NCI-H1417 (cell line): ENCODE measurements around the gene BAZ2B.
A peak's percentile ranks its signal among the peaks of the same experiment; 100 is the strongest.

Source experiments
- DNase-seq, 3 experiments: peaks; one replicate each; lab custom pipeline; 2025; lab: John Stamatoyannopoulos, UW

Gene BAZ2B

DNA sequence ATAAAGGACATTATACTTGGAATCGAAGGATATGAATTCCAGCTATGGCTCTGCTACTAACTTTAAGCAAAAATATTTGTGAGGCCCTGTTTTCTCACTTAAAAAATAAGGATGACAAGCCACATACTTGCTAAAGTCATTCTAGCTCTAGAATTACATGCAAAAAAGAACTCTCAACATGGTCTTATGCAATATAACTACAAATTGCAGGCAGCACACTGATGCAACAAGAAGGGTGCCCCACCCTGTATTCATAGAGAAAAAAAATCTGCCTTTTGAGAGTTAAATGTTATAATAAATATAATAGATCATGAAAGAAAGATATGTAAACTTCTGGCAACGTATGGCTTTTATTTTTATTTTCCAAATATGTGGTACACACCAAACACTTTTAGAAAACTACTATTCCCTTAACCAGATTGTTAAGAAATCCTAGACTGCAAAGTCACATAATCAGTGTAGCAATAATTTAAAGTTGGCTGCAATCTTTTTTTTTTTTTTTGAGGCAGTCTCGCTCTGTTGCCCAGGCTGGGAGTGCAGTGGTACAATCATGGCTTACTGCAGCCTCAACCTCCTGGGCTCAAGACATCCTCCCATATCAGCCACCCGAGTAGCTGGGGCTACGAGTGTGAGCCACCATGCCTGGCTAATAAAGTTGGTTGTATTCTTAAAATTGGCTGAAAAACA lies 289.6 kb downstream of the BAZ2B start:
- no peak for DNase-seq

- DNase-seq, result no peak
These were observed 293.9 kb downstream of the BAZ2B start for GRCh38 chr2:159322419-159322818.

DNA sequence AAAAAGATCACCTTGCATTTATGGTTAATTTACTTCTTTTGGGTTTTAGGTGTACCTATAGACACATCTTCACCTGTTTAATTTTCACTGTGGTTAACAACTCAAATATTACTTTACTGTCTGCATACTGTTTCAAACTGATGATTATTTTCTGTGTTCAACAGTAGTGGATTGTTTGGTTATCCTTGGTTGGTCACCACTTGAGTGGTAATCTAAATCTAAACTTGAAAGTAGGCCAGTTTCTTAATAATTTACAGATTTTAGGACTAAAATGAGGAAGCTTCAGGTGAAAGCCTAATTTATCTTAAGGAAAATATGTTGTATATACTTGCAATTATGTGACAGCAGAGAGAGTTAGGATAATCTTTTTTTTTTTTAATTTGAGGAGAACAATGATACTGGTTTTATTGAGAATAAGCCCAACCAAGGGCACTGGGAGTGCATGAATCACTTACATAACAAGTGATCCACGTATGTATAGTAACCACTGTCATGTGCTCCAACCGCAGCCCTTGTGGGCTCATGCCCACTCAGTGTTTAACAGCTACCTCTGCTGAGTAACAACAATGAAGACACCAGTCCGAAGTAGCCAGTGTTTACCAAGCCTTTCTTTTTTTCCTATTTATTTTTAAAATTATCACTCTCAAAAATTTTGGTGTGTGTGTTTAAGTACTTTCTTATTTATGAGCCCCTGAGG lies 298.8 kb downstream of the BAZ2B start:
- no peak for DNase-seq

- DNase-seq, result no peak
These were observed 308.4 kb downstream of the BAZ2B start for GRCh38 chr2:159307942-159308341.

GRCh38 chr2:159300586-159300985 lies 315.8 kb downstream of the BAZ2B start:
- DNase-seq, result no peak

GRCh38 chr2:159298967-159299366 lies 317.4 kb downstream of the BAZ2B start:
- DNase-seq, result no peak

DNA sequence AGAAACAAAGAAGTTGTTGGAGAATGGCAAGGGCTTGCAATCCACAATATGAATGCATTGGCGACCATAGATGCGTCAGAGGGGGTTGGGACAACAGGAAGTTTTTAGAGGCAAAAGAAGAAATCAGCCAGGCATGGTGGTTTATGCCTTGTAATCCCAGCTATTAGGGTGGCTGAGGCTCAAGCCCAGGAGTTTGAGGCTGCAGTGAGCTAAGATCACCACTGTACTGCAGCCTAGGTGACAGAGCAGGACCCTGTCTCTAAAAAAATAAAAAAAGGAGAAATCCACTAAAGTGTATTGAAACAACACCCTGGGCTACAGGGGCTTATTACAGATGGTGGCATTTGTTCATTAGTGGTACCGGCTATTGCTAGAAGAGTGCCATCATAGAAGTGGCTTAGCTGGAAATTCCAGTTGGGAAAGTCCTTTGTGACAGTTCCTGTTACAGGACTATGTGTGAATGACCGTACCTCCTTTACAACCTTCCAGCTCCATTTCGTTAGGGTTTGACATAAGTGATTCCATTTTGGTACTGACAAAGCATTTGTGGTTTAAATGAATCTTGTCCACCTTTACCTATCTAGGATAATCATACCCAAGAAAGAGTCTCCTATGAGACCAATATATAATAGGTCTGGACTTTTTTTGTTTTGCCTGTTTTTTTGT lies 319.2 kb downstream of the BAZ2B start:
- DNase-seq, result no peak

- DNase-seq, result no peak
These were observed 324.2 kb downstream of the BAZ2B start for GRCh38 chr2:159292157-159292556.

DNA sequence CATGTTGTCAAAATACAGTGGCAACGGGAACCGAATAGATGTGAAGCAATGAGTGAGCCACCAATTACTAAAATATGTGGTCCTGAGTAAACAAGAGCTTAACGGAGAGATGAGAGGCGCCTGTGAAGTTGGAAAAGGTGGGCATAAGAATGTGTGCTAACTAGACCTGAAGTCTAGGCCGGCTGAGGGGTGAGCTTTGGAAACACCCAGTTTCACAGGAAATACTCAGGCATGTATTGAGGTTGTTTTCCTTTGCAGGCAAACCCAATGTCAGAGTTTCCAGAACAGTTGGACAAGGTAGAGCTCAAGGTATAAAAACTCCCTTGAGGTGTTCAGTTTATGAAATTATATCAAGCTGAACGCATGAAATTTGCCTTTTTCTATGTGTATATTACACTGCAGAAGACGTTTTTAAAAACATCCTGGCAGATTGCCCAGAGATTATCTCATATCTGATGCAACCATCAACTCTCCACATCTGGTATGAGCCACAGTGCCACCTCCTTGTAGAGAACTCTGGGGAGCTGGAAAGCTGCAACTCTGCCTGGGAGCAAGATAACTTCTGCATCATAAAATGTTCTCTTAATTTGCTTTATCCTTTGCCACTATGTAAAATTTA lies 325.9 kb downstream of the BAZ2B start:
- peak in 2 of 3 experiments; percentile 1 to 2 for DNase-seq

DNA sequence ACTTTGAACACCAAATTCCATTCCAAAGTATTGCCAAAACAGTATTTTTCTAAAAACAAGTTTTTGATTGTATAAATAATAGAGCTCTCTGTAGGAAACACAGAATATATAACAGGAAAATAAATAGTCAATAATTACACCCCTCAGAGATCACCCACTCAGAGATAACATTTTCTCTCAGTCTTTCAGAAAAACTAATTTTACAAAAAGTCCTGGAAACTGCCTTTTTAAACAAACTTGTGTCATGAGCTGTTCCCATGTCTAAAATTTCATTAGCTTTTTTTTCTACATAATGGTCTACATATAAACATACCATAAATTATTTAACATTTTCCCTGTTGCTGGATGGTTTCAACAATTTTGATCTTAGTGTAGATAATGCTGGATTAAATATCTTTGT lies 328.6 kb downstream of the BAZ2B start:
- DNase-seq, result no peak

- peak; percentile 82 to 94 (median 89) for DNase-seq
These were observed 329.5 kb downstream of the BAZ2B start for GRCh38 chr2:159286709-159287441.

GRCh38 chr2:159285929-159286708 lies 330.2 kb downstream of the BAZ2B start, which contains the start of gene WDSUB1:
WDSUB1 (minus strand) TSS chr2:159286703; CDS start chr2:159283069, 3,634 bp downstream.
- peak; percentile 43 to 63 (median 55) for DNase-seq

DNA sequence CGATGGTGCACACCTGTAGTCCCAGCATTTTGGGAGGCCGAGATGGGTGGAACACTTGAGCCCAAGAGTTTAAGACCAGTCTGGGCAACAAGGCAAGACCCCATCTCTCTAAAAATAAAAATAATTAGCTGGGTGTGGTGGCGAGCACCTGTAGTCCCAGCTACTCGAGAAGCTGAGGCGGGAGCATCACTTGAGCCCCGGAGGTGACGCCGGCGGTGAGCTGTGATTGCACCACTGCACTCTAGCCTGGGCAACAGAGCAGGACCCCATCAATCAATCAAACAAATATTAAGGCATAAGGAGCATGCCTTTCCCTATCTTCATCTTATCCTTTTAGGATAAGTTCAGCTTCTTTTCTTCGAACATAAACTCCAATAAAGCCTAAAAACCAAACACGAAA lies 330.9 kb downstream of the BAZ2B start:
- no peak for DNase-seq

DNA sequence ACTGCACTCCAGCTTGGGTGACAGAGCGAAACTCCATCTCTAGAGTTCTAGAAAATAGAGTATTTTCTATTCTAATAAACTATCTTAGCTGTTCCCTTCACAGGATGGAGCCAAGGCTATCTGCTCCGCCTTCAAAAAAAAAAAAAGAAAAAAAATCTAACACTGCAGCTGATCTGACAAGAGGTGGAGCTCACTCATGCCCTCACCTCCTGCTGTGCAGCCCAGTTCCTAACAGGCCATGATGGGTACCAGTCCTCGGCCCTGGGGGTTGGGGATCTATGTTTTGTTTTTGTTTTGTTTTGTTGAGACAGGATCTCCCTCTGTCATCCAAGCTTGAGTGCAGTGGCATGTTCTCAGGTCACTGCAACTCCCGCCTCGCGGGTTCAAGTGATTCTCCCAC lies 332.8 kb downstream of the BAZ2B start:
- no peak for DNase-seq

- no peak for DNase-seq
These were observed 335.3 kb downstream of the BAZ2B start for GRCh38 chr2:159281002-159281401.

DNA sequence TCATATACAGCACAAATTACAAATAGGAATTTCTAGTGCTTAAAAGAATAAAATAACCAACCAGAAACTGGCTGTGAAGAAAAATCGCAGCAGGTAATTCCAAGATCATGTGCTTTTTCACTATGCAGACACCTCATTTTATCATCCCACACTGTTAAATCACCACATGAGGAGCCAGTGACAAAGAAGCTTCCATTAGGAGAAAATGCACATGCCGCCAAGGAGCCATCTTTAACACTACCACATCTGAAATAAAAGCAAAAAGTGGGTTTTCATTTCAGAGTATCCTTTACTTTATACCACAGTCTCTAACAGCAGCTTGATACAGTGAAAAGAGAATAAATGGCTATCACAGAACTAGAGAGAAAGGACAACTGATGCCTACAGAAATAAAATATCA lies 336.6 kb downstream of the BAZ2B start:
- DNase-seq, result no peak

DNA sequence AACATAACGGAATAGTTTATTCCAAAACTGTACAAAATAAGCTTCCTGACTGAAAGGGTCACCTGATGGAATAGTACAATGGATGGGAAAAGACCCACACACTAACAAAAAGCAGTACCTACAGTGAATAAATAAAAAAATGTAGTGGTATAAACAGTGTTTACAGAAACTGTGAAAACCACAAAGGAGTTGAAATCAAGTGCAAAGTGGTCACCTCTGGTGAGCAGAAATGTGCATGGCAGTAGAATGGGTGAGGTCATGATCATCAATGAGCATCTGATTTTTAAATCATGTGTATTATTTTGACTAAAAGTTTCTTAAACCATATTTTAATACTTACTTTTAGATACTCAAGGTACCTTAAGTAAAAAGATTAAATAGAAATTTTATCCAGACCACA lies 341.2 kb downstream of the BAZ2B start:
- no peak for DNase-seq

- DNase-seq, result no peak
These were observed 344.2 kb downstream of the BAZ2B start for GRCh38 chr2:159272156-159272555.

GRCh38 chr2:159270744-159271379 lies 345.5 kb downstream of the BAZ2B start:
- no peak for DNase-seq
